A673 (cell line): ENCODE measurements around the gene C8A. TPM values are rescaled to one million over a fixed set of nuclear protein-coding genes. Genes with fewer than 3 reads are reported as not detected.

Experiments
- BruUV-seq: library from RNA; stranded (reverse); fragments of 400-500 nt; replicated peaks from 2 replicates; lab custom pipeline; 2021; lab: Mats Ljungman, UMichigan
- CTCF ChIA-PET: fragments of 300-600 bp; sonication (Branson Sonifier 250); formaldehyde crosslinking; loops from one replicate; lab custom pipeline; 2022; ENCODE audit warnings: antibody characterized with exemption; lab: Charles Lee
- POLR2A ChIA-PET: fragments of 300-600 bp; sonication (Branson Sonifier 250); formaldehyde crosslinking; loops from one replicate; lab custom pipeline; 2022; ENCODE audit warnings: antibody characterized with exemption; ENCODE audit not compliant: low non-redundant PET; lab: Charles Lee
- DNase-seq: peaks from one replicate; pipeline ENCODE4 v3.0.0-alpha.2; 2015; ENCODE audit warnings: low spot score
- H3K27ac ChIP-seq: fragments of 200-600 bp; sonication (generic); 2 replicates; pipeline ENCODE4 v1.5.1; 2016; ENCODE audit warnings: mixed run types, low read depth, mild to moderate bottlenecking, mixed read lengths, antibody characterized with exemption, low read length; ENCODE audit not compliant: poor library complexity, severe bottlenecking
- H3K27me3 ChIP-seq: fragments of 200-600 bp; sonication (generic); replicated peaks from 2 replicates; pipeline ENCODE4 v1.6.1; 2017; ENCODE audit warnings: mixed run types, low read depth, mild to moderate bottlenecking, mixed read lengths, antibody characterized with exemption, low read length; ENCODE audit not compliant: insufficient read depth, poor library complexity
- H3K36me3 ChIP-seq: fragments of 200-600 bp; sonication (generic); 2 replicates; pipeline ENCODE4 v1.6.1; 2016; ENCODE audit warnings: mixed run types, mild to moderate bottlenecking, mixed read lengths, antibody characterized with exemption, low read length; ENCODE audit not compliant: insufficient read depth, poor library complexity, severe bottlenecking
- H3K4me1 ChIP-seq: fragments of 200-600 bp; sonication (generic); 2 replicates; pipeline ENCODE4 v1.6.1; 2017; ENCODE audit warnings: mixed run types, mild to moderate bottlenecking, mixed read lengths, antibody characterized with exemption, low read length; ENCODE audit not compliant: insufficient read depth, poor library complexity, severe bottlenecking
- H3K4me3 ChIP-seq: fragments of 200-600 bp; sonication (generic); 2 replicates; pipeline ENCODE4 v1.5.1; 2016; ENCODE audit warnings: low read depth, mixed run types, mild to moderate bottlenecking, mixed read lengths, low read length; ENCODE audit not compliant: poor library complexity, severe bottlenecking
- H3K9me3 ChIP-seq: fragments of 200-600 bp; sonication (generic); 2 replicates; pipeline ENCODE4 v1.6.1; 2016; ENCODE audit warnings: mixed run types, low read depth, mild to moderate bottlenecking, mixed read lengths, antibody characterized with exemption, low read length; ENCODE audit not compliant: poor library complexity, severe bottlenecking
- CTCF ChIP-seq: fragments of 300-800, 200-600 bp; sonication (generic); conservative IDR thresholded peaks from 2 replicates; pipeline ENCODE4 v1.5.1; 2017; ENCODE audit warnings: low read depth, mild to moderate bottlenecking, antibody characterized with exemption, low read length, moderate library complexity, mixed read lengths
- EZH2 ChIP-seq: fragments of 200-600 bp; sonication (generic); IDR thresholded peaks from 2 replicates; pipeline ENCODE4 v1.6.1; 2017; ENCODE audit warnings: borderline replicate concordance, low read depth, mild to moderate bottlenecking, mixed read lengths, antibody characterized with exemption, low read length; ENCODE audit not compliant: poor library complexity, severe bottlenecking
- intact Hi-C: fragments of 100-400 bp; cut with micrococcal nuclease; formaldehyde crosslinking; loops from one replicate; pipeline ENCODE4 v1.10.0; 2022; ENCODE audit not compliant: unreplicated experiment
- total RNA-seq: library from RNA; stranded (reverse); gene quantifications from 2 replicates; pipeline ENCODE4 v1.2.3, GENCODE V29; 2021

C8A gene
- total RNA-seq, 1 experiment from 2014 or later: not detected

GRCh38 chr1:56954664-56955063, 100.1 kb downstream of the C8A start:
- POLR2A ChIA-PET: no interaction called here

GRCh38 chr1:56957931-56958330, 103.3 kb downstream of the C8A start:
- intact Hi-C loops: no loop called here
- Histone ChIP-seq H3K27me3 (no peaks in the 10 kb centered on the region), H3K4me1 (no peaks in the 10 kb centered on the region), H3K4me3 (no peak overlapping the region), H3K9me3 (no peaks in the 10 kb centered on the region), H3K27ac (no peak overlapping the region), H3K36me3 (no peaks in the 10 kb centered on the region)
- CTCF ChIA-PET: no interaction called here
- no peak for DNase-seq
- POLR2A ChIA-PET: no interaction called here
- BruUV-seq: no TSS peak
- TF ChIP-seq EZH2 (no peak), CTCF (no peak)

More at GRCh38 chr1:56954664-56955063, 100.1 kb downstream of the C8A start:
- Histone ChIP-seq H3K36me3 (no peaks in the 10 kb centered on the region), H3K4me3 (no peak overlapping the region), H3K27me3 (no peaks in the 10 kb centered on the region), H3K9me3 (no peaks in the 10 kb centered on the region), H3K27ac (no peak overlapping the region), H3K4me1 (no peaks in the 10 kb centered on the region)
- no peak for TF ChIP-seq CTCF
- TF ChIP-seq EZH2: no peak
- CTCF ChIA-PET: no interaction called here
- BruUV-seq: no TSS peak
- intact Hi-C loops: no loop called here
- DNase-seq: no peak

- DNase-seq: peak; percentile 52
- H3K9me3 ChIP-seq: no peaks in the 10 kb centered on the region
- no peak overlapping the region for H3K27ac ChIP-seq
- H3K27me3 ChIP-seq: no peaks in the 10 kb centered on the region
- POLR2A ChIA-PET: no interaction called here
- TF ChIP-seq CTCF (no peak), EZH2 (no peak)
- CTCF ChIA-PET: no interaction called here
- peaks cover under 1% of the 10 kb centered on the region for H3K4me1 ChIP-seq
- intact Hi-C loops: no loop called here
- BruUV-seq: no TSS peak
- H3K36me3 ChIP-seq: no peaks in the 10 kb centered on the region
- no peak overlapping the region for H3K4me3 ChIP-seq
Observed at GRCh38 chr1:56958526-56958925, 103.9 kb downstream of the C8A start.
